ENCODE data around the gene GMPS.
"Not testable (repeated sequence)": the region's sequence is repeated elsewhere in the genome, so short reads cannot be mapped to it uniquely, and the experiment has no call there.

DNA sequence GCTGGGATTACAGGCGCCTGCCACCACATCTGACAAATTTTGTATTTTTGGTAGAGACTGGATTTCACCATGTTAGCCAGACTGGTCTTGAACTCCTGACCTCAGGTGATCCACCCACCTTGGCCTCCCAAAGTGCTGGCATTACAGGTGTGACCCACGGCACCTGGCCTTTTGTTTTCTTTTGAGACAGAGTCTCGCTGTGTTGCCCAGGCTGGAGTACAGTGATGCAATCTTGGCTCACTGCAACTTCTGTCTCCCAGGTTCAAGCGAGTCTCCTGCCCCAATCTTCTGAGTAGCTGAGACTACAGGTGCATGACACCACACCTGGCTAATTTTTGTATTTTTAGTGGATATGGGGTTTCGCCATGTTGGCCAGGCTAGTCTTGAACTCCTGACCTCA, 10.0 kb upstream of the GMPS start:
- TF ChIP-seq, protein P1, sequence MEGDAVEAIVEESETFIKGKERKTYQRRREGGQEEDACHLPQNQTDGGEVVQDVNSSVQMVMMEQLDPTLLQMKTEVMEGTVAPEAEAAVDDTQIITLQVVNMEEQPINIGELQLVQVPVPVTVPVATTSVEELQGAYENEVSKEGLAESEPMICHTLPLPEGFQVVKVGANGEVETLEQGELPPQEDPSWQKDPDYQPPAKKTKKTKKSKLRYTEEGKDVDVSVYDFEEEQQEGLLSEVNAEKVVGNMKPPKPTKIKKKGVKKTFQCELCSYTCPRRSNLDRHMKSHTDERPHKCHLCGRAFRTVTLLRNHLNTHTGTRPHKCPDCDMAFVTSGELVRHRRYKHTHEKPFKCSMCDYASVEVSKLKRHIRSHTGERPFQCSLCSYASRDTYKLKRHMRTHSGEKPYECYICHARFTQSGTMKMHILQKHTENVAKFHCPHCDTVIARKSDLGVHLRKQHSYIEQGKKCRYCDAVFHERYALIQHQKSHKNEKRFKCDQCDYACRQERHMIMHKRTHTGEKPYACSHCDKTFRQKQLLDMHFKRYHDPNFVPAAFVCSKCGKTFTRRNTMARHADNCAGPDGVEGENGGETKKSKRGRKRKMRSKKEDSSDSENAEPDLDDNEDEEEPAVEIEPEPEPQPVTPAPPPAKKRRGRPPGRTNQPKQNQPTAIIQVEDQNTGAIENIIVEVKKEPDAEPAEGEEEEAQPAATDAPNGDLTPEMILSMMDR (IDR thresholded peaks at IDR 0.05) = not testable (repeated sequence)
- not testable (repeated sequence) for TF ChIP-seq POLR2A (IDR thresholded peaks at IDR 0.05)
